Fibroblast of the aortic adventitia (primary cell): Measurements from ENCODE around the gene VLDLR. TPM values are rescaled to one million over a fixed set of nuclear protein-coding genes. Genes with fewer than 3 reads are reported as not detected.
"Not testable (repeated sequence)": the region's sequence is repeated elsewhere in the genome, so short reads cannot be mapped to it uniquely, and the experiment has no call there.

Experiments
- DNase-seq: peaks from one replicate; pipeline ENCODE4 v3.0.0-alpha.2; 2010; ENCODE audit warnings: low read depth
- H3K4me3 ChIP-seq: 2 replicates; pipeline ENCODE4 v1.5.1; 2011; ENCODE audit warnings: low read depth, mild to moderate bottlenecking, control low read depth, low read length, moderate library complexity
- CTCF ChIP-seq: IDR thresholded peaks from 2 replicates; pipeline ENCODE4 v1.5.1; 2011; ENCODE audit warnings: mild to moderate bottlenecking, low read length, control low read depth, inconsistent platforms; ENCODE audit not compliant: insufficient read depth
- total RNA-seq: library from RNA; depleted of rRNA; stranded (reverse); fragments of >200 nt; gene quantifications from 2 replicates; pipeline ENCODE4 v1.2.3, GENCODE V29; 2012; ENCODE audit warnings: low replicate concordance

The VLDLR gene
- total RNA-seq, 1 donor: 12.7 TPM

DNA sequence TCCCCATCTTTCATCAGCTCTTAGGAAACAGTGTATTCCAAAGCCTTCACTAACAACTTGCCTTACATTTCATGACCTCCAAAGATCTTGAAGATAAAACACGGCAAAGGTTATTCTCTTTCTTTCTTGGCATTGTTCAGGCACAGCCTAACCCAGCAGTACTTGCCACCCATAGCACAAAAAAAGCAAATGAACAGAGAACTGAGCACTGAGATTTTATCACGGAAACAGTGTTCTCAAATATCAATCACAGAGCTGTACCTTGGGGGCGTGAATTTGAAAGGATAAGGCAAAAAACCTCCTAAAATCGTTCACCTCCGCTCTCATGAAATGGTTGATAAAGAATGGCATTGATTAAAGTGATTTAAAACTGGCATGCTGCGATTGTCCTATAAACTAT, 78.8 kb downstream of the VLDLR start:
- H3K4me3 ChIP-seq: no peak overlapping the region
- no peak for TF ChIP-seq CTCF
- DNase-seq: no peak

DNA sequence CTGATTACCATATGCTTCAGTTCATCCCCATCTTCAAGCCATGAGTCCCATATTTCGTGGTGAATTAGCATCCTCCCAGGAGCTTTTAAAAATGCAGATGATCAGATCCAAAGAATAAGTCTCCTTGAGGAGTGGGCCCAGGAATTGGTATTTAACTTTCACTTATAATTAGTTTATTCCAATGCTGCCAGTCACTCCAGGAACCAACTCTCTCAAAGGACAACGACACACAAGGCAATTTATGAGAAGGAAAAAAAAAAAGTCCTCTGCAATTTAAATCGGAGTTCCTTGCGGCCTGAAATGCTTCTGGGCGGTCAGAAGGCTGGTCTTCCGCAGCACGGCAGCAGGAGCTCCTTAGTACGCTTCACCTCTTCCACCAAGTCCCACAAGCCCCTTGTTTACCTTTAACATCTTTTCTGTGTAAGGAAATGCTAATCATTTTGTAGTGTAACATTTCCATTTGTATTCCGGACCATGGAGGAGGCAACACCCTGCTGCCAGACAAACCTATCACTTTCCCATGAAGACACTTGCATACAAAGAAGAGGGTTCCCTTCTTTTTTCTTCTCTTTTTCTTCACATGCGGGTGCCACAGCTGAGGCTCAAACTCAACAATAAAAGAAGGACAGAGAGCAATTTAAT, 79.4 kb downstream of the VLDLR start:
- H3K4me3 ChIP-seq: no peak overlapping the region
- no peak for DNase-seq
- TF ChIP-seq CTCF: no peak

GRCh38 chr9:2704504-2704903, 82.9 kb downstream of the VLDLR start:
- H3K4me3 ChIP-seq: no peak overlapping the region
- TF ChIP-seq CTCF: no peak
- DNase-seq: peak; percentile 22

- not testable (repeated sequence) for H3K4me3 ChIP-seq, DNase-seq
Measured at GRCh38 chr9:2707256-2707655, 85.7 kb downstream of the VLDLR start.

Other genes starting within 250 kb of the VLDLR start
- gene KCNV2, start 95.7 kb downstream of the VLDLR start, total RNA-seq: not detected in 2 replicates
- gene PUM3, start 222.3 kb downstream of the VLDLR start, total RNA-seq: 46.4 and 118 TPM in 2 replicates